ENCODE results near the gene MGA. TPM values are rescaled to one million over a fixed set of nuclear protein-coding genes. Genes with fewer than 3 reads are reported as not detected.

The MGA gene
- total RNA-seq, 2 donors from 2014 or later: 33.5 to 36.1 TPM

DNA sequence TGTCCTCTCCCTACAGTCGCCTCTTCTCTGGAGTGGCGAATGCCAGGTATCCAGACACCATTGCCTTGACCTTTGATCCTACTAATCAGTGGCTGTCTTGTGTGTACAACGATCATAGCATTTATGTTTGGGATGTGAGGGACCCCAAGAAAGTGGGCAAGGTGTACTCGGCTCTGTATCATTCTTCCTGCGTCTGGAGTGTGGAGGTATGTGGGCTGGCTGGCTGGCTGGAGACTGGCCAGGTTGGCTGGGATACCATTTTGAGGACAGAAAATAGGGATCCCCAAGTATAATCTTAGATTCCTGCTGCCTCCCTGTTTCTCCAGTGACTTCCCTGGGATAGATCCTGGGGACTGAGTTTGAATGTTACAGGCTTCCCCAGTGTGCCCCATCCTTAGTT is 154.3 kb downstream of the MGA start:
- no peak for DNase-seq (ENCODE audit: low spot score)
- intact Hi-C loops (cut with DNase I): loop anchor here in 1 of 2 donors (5.0 kb wide), 1 partner anchor 42 kb away; the partner anchor contains the start of gene MAPKBP1

DNA sequence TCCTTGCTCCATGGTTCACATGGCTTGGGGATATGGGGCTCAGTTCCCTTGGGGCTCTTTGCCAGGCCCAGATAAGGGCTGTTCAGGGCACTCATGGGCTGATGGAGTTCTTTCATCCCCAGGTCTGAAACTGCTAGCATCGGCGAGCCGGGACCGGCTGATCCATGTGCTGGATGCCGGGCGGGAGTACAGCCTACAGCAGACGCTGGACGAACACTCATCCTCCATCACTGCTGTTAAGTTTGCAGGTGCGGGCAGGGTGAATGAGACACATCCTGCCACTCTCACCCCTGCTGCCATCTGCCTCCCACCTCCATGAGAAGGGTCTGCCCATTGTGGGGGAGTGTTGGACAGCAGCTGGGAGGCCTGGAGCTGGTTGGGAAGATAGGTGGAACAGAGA is 156.6 kb downstream of the MGA start:
- intact Hi-C loops (cut with DNase I): no loop called here

GRCh38 chr15:41817327-41817726 is 157.1 kb downstream of the MGA start:
- DNase-seq (ENCODE audit: low spot score): no peak
- intact Hi-C loops (cut with DNase I): no loop called here

More for the DNA sequence above, 156.6 kb downstream of the MGA start:
- no peak for DNase-seq (ENCODE audit: low spot score)

DNA sequence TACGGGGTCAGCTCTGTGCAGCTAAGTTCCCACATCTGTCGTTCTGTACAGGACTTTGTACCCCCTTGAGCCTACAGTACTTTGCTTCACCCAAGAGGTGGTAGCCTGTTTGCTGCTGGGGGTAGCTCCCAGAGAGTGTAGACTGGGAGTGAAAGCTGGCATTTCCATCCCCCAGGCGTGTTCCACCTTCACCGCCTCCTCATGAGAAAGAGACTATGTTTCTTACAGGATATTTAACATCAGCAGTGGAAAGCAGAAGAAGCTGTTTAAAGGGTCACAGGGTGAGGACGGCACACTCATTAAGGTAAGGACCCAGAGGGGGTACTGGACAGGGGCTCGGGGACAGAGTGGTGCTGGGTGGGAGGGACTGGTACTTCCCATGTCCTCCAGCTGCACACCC is 157.6 kb downstream of the MGA start:
- intact Hi-C loops (cut with DNase I): no loop called here
- DNase-seq (ENCODE audit: low spot score): no peak

DNA sequence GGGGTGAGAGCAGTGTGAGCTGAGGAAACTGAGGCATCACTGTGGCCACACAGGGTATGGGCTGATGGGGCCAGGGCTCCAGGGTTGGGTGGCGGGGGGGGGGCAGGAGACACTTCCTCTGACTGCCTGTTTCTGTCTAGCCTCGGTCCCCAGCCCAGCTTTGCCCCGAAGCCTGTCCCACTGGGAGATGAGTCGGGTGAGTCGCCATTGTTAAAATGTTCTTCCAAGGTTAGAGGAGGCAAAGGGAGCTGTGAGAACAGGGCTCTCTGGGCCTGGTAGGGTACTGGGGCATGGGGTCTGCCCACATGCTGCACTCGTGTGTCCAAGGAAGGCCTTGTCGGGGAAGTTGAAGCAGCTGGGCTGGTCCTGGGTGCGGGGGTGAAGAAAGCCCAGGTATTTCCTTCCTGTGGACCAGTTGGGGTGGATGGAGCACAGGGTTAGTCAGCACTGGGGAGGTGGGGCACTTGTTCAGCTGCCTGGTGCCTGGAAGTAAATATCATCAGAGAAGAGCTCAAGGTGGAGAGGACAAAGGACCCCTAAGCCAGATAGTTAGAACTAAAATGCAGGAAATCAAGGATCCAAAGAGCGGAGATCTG is 159.3 kb downstream of the MGA start:
- DNase-seq (ENCODE audit: low spot score): no peak
- intact Hi-C loops (cut with DNase I): loop anchor here in 1 of 2 donors (1.0 kb wide), 1 partner anchor 19 kb away; the partner anchor contains the start of gene PLA2G4B

GRCh38 chr15:41820791-41821423 is 160.7 kb downstream of the MGA start:
- DNase-seq (ENCODE audit: low spot score): no peak
- intact Hi-C loops (cut with DNase I): no loop called here

DNA sequence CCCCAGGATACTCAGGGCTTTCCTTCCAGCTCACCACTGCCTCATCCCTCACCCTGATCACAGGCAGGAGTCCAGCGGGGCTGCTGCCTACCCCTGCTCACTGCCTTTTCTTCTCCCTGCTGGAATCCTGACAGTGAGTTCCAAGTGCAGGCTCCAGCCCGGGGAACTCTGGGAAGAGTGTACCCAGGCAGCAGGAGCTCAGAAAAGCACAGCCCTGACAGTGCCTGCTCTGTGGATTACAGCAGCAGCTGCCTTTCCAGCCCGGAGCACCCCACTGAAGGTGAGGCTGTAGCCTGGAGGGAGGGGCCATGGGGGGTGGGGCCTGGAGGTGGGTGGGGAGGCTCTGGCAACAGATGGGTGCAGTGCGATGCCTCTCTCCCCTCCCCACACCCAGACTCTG is 161.6 kb downstream of the MGA start:
- intact Hi-C loops (cut with DNase I): no loop called here

GRCh38 chr15:41822471-41822870 is 162.3 kb downstream of the MGA start:
- intact Hi-C loops (cut with DNase I): no loop called here
- no peak for DNase-seq (ENCODE audit: low spot score)

More for the DNA sequence above, 161.6 kb downstream of the MGA start:
- DNase-seq (ENCODE audit: low spot score): no peak

Small RNA genes lying within 50 kb of the gene (microRNA-seq; reads per million reads assigned to microRNA genes)
- gene MIR626 (ENCODE audit: borderline microRNAs expressed in 2 of 2): 0 reads per million in 2 donors

Other genes starting within 250 kb of the MGA start
- gene RTF1, start 243.3 kb upstream of the MGA start, total RNA-seq: 10 to 100 TPM; 22.9 to 25.6 TPM
- gene ITPKA, start 166.5 kb upstream of the MGA start, total RNA-seq: under 1 TPM; 0.28 to 0.33 TPM
- under 1 TPM; 0.24 to 0.46 TPM for gene LTK, start 146.6 kb upstream of the MGA start, total RNA-seq
- 10 to 100 TPM; 16.3 to 19.9 TPM for gene RPAP1, start 116.1 kb upstream of the MGA start, total RNA-seq
- 1 to 10 TPM; 5.0 to 8.7 TPM for gene TYRO3, start 101.2 kb upstream of the MGA start, total RNA-seq
- gene MAPKBP1, start 114.1 kb downstream of the MGA start, total RNA-seq: 10 to 100 TPM; 26.5 to 27.9 TPM
- 10 to 100 TPM in 1 of 2 donors, 1 to 10 TPM in 1; 4.9 to 13.8 TPM for gene JMJD7, start 167.7 kb downstream of the MGA start, total RNA-seq
- gene PLA2G4B, start 178.4 kb downstream of the MGA start, total RNA-seq: 1 to 10 TPM; 1.5 to 4.0 TPM
- 1 to 10 TPM in 1 of 2 donors, under 1 TPM in 1; 0.71 to 1.3 TPM for gene SPTBN5, start 233.6 kb downstream of the MGA start, total RNA-seq